Measurements from ENCODE around the gene EIF4EBP3.
"Not testable (repeated sequence)": the region's sequence is repeated elsewhere in the genome, so short reads cannot be mapped to it uniquely, and the experiment has no call there.

Gene EIF4EBP3

DNA sequence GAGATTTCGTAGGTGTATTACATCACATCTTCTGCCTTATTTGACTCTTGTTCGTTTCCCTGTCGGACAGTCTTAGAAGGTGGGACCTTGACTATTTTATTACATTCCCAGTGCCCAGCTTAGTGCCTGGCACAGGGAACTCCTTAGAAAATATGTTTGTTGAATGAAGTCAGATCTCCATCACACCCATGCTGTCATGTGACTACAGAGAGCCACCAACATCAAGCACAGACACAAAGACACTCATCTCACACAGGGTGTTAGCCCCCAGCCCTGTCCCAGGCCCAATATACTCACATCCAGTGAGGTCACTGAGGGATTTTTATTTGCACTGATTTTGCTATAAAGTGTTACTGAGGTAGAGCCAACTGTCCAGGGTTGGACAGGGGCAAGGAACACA is 10.5 kb downstream of the EIF4EBP3 start:
- DNase-seq = no peak

DNA sequence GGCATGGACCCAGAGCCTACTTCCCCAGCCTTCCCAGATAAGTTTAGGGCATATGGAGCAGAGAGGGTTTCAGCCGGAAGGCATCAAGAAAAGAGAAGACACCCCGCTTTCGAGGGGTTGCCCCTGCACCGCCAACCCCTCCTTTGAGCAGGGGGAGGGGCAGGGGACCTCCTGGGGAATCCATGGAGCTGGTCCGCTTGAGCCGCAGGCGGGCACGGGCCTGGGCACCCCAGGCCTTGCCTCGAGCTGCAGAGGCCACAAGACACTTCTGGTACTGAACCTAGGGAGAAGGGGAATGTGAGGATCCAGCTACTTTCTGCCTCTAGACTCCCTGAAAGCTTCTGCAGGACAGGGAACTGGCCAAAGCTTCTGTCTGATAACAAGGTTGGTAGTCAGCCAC is 11.1 kb downstream of the EIF4EBP3 start:
- DNase-seq = no peak

DNA sequence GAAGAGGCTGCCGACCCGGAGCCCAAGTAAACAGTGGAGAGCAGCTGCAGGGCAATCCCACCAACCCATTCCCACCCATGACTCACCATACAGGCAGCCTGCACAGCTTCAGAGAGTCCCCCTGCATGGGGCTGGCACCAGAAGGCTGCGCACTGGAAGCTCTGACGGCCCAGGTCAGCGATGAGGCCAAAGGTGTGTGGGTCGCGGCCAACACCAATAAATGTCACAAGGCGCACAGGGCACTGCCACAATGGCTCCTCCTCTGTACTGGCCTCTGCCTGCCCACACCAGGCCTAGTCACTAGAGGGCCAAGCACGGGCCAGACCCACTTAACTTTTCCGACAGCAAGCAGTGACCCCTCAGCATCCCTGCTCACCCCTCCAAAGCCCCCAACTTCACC is 12.8 kb downstream of the EIF4EBP3 start:
- DNase-seq = no peak

DNA sequence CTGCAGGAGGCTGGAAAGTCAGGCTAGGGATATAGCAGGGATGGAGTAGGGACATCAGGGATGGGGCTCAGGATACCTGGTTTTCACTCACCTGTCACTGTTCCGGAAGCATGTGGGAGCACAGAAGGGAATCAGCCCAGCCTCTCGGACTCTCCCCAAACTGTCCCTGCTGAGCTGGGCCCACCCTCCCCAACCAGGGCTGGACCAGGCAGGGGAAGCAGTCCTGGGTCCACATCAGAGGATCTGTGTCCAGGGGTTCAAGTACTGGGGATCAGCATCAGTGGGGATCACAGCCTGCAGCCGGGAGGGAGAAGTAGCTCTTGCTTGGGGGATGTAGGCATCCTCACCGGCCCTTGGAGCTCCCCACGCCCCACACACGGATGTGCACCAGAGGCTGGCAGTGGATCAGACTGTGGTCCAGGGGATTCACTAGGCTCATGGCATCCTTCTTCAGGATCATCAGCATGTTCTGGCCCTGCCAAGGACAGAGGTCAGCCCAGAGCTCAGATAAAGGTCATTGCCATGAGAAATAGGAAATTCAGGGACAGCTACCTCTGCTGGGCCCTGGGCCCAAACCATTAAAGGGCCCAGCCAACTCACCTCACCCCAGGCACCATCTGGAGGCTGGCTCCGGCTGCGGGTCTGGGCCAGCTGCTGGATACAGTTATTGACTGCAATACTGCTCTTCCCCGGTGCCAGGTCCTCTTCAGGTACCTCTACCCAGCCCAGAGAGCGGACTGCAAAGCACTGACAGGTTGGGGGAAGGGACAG is 14.5 kb downstream of the EIF4EBP3 start:
- no peak for DNase-seq

DNA sequence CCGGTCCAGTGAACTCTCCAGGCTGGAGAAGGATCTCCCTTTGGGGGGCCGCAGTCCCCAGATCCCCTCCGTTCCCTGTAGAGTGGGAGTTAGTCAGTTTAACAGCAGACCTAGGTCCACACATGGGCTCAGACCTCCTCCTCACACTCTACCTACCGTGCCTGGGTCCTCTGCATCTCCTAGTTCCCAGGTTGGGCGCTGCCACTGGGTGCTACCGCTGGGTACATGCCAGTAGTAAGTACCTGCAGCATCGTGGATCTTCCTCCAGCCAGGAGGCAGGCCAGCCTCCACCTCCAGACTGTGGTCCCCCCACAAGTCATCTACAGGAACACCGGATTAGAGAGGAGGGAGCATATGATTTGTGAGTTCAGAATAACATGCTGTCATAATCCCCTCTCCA is 16.1 kb downstream of the EIF4EBP3 start:
- DNase-seq = no peak

DNA sequence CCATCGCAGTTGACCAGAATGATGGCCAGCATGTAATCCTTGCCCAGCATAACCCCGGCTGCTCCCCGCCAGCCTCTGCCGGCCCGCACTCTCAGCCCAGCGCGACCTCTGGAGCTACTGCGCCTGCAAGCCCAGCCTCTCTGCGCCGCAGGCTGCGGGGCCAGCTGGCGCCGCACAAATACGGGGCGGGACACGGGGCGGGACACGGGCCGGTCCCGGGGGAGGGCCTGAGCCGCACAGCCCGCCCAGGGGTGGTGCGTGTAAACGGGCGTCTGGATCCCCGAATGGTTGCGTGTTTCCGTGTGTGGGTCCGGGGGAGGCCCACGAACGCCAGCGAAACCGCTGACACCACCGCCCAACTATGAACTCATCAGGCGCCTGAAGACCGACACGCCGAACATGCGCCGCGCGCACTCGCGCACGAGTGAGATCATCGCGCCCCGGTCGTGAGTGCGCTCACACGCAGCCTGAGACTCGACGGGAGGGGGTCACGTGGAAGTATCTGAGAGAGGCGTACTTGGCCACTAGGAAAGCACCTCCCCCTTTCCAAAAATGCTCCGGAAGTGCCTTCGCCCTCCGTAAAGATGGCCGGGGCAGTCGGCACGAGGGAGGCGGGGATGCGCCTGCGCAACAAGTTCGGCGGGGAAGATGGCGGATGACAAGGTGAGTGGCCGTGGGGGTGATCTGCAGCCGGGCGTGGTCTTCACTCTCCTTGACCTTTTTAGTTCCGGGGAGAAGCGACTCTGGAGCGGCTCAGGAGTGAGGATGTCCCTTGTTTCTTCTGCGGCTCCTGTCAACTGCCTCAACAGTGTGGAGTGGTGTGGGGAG is 16.9 kb downstream of the EIF4EBP3 start, which contains the start of the genes APBB3 and SLC35A4:
APBB3 (minus strand) TSS at position 403 of the 828 bp plus-strand sequence; CDS start at position 50, 353 bp downstream.
SLC35A4 (plus strand) TSS at position 633 of the 828 bp plus-strand sequence. CDS start 2,342 bp downstream, outside the sequence.
- DNase-seq = peak; percentile 99

DNA sequence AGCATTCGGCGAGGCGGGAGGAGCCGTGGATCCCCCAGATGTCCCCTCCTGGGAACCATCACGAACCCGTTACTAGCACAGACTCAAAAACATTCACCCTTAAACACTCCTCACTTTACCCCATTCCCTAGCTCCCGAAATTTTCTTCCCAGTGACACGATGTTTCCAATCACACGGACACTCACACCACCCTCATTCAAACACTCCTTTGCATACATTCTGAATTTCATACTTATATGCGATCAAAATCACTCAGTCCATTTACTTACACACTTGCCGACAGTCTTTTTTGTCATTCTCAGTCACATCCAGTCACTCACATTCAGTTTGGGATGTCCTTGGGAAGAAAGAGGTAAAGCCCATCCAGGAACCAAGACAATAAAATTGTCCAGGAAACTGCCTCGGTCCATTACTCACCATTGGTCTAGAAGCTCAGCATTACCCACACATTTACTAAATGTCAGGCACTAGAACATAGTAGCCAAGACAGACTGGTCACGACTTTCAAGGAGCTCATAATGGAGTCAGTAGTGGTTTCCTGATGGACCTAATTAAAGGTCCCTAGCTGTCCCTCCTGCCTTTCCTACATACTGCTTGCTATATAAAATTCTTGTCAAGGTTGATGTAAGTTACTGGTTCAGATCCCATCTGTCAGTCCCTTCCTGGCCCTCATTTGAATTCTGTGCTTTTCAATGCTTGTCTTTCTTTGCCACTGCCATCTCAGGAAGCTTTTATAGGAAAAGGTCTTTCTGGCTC is 17.7 kb downstream of the EIF4EBP3 start:
- DNase-seq = no peak

DNA sequence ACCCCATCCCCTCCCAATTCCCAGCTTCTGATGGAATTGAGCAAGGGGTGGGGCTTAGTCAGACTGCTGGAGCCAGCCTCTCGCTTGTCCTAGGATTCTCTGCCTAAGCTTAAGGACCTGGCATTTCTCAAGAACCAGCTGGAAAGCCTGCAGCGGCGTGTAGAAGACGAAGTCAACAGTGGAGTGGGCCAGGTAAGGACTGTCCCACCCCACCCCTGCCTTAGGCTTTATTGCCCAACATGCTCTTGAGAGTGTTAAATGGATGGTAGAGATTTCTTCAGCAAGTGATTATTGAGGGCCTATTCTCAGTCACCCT is 18.3 kb downstream of the EIF4EBP3 start:
- no peak for DNase-seq

DNA sequence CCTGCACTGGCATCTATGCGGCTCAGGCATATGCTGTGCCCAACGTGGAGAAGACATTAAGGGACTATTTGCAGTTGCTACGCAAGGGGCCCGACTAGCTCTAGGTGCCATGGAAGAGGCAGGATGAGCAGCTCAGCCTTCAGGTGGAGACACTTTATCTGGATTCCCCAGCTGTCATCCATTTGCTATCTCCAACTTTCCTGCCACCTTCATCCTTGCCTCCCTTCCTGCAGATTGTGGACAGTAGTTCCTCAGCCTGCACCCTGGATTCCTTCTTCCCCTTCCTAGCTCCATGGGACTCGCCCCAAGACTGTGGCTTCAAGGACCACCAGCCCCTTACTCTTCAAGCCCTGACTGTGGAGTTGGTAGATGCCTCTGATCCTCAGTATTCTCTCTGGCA is 19.2 kb downstream of the EIF4EBP3 start:
- DNase-seq = no peak

DNA sequence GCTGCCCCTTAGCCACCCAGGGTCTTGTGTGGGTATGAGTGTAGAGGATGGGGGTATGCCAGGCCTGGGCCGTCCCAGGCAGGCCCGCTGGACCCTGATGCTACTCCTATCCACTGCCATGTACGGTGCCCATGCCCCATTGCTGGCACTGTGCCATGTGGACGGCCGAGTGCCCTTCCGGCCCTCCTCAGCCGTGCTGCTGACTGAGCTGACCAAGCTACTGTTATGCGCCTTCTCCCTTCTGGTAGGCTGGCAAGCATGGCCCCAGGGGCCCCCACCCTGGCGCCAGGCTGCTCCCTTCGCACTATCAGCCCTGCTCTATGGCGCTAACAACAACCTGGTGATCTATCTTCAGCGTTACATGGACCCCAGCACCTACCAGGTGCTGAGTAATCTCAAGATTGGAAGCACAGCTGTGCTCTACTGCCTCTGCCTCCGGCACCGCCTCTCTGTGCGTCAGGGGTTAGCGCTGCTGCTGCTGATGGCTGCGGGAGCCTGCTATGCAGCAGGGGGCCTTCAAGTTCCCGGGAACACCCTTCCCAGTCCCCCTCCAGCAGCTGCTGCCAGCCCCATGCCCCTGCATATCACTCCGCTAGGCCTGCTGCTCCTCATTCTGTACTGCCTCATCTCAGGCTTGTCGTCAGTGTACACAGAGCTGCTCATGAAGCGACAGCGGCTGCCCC is 19.8 kb downstream of the EIF4EBP3 start:
- DNase-seq = no peak

DNA sequence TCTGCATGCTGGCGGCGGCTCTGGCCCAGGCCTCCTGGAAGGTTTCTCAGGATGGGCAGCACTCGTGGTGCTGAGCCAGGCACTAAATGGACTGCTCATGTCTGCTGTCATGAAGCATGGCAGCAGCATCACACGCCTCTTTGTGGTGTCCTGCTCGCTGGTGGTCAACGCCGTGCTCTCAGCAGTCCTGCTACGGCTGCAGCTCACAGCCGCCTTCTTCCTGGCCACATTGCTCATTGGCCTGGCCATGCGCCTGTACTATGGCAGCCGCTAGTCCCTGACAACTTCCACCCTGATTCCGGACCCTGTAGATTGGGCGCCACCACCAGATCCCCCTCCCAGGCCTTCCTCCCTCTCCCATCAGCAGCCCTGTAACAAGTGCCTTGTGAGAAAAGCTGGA is 20.4 kb downstream of the EIF4EBP3 start:
- no peak for DNase-seq

DNA sequence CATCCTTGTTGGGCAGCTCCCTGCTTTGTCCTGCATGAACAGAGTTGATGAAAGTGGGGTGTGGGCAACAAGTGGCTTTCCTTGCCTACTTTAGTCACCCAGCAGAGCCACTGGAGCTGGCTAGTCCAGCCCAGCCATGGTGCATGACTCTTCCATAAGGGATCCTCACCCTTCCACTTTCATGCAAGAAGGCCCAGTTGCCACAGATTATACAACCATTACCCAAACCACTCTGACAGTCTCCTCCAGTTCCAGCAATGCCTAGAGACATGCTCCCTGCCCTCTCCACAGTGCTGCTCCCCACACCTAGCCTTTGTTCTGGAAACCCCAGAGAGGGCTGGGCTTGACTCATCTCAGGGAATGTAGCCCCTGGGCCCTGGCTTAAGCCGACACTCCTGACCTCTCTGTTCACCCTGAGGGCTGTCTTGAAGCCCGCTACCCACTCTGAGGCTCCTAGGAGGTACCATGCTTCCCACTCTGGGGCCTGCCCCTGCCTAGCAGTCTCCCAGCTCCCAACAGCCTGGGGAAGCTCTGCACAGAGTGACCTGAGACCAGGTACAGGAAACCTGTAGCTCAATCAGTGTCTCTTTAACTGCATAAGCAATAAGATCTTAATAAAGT is 21.1 kb downstream of the EIF4EBP3 start:
- DNase-seq = no peak

DNA sequence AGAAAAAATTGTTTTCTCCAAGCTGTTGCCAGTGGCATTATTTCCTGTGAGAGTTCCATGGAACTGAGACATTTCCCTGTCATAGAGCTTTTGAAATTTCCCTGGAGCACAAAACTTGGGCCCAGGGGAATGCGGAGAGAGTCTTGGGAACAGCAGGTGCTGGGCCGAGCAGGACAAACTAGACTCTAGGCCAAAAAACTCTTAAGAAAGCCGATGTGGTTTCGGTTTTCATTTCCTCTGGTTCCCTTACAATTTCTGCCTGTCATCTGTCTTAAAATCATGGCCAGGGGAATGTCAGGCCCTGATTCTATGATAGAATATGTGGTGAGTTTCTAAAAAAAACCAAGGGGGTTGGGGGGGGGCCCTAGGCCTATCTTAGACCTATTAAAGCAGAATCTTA is 21.7 kb downstream of the EIF4EBP3 start:
- DNase-seq = peak; percentile 49

DNA sequence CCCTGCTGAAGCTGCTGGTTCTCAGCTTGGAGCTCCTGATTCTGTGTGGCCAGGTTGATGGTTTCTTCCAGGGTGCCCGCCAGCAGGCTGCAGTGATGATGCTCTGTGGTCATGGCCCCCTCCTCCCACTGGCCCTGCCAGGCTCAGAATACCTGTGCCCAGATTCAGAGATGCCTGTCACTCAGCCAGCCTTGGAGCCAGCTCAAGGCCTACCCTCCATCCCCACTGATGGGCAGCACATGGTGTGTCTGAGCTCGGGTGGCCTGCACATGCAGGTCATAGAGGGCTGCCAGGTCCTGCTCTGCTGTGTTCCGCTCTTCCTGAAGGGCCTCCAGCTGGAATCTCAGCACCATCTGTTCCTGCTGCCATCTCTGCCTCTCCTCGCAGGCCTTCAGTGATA is 22.6 kb downstream of the EIF4EBP3 start:
- no peak for DNase-seq

DNA sequence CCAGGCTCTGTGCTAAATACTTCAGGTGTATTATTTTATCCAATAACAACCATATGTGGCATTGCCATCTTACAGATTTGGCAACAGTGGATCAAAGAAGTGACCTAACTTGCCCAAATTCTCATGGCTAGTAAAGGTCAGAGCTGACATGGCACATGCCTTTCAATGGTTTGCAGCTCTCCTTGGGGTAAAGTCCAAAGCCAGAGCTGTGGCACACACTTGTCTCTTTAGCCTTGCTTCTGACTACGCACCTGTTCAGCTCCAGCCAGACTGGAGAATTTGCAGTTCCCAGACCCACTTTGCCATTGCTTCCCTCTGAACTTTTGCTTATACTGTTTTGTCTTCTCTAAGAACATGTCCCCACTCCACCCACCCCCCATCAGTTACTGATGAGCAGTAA is 23.0 kb downstream of the EIF4EBP3 start:
- no peak for DNase-seq

DNA sequence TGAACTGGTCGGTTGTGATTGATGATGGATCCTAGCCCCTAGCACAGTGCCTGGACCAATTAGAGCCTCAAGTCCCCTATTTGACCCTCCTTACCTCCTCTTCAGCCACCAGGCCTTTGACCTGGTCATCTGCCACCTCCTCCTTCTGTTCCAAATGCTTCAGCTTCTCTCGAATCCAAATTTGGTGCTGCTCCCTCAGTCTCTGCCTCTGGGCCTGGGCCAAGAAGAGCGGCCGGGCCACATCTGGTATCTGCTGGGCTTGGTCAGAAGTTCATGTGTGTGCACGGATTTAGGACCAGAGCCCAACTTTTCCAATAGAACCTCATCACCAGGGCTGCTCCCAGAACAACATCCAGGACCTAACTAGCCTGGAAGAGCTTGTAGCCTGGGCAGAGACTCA is 23.6 kb downstream of the EIF4EBP3 start:
- DNase-seq = no peak

DNA sequence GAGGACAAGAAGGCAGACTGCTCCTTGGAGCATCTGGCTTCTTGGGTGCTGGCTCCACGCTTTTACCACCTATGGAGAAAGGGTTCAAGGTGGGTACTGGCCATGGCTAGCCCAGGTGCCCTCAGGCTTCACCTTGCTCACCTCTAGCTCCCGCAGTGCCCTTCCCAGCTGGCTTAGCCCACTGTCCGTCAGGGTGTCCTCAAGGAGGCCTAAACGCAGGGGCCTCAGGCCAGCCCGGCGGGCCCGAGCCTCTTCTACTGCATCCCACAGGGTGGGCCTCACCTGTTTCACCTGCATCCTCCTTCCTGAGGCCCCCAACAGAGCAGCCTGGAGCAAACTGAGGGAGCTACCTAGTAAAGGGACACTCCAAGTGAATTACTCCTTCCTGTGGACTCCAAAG is 26.2 kb downstream of the EIF4EBP3 start:
- DNase-seq = no peak

DNA sequence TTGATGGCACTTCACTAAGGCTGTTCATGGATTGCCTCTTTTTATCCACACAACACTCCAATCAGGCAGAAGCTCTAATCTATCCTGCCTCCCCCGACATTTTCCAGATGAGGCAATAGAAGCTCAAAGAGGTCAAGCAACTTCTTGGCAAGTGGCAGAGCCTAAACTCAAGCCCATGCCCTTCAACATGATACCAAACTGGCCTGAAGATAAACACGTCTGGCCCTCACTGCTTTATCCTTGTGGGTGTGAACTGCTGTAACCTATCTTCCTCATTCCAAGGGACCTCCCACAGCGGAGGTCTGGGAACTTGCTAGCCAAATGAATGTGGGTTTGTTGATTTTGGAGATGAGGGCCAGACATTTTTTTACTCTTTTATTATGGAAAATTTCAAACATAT is 26.7 kb downstream of the EIF4EBP3 start:
- DNase-seq = no peak

DNA sequence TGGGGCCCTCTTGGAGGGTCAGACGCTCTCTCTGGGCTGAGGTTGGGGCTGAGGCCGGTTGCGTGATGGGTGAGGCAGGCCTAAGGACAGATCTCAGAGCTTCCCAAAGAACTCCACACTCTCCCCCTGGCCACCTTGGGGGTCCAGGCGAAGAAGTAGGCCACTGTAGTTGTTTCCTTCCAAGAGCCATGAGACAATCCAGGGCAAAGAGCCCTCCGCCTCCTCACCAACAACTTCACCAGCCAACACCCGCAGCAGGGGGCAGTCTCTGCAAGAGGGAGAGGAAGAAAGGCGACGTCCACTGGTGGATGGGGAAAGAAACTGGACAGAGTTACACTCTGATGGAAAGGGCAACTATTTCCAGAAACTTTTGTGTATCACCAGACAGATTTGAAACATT is 27.8 kb downstream of the EIF4EBP3 start:
- no peak for DNase-seq

DNA sequence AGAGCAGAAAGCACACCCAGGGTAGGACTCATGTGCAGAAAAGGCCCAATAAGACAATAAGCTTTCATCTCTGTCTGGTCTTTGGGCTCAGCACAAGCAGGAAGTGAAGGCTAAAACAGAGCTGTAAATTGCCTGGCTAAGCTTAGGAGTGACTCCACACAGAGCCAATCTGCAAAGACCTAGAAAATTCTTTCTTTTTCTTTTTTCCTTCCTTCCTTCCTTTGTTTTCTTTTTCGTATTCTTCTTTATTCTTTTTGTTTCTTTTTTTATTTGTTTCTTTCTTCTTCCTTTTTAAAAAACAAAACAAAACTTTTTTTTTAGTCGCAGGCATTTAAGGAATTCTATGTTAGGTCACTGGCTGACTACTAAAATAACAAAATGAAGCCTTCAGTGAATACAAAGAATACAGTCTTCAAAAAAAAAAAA is 29.3 kb downstream of the EIF4EBP3 start:
- no peak for DNase-seq

DNA sequence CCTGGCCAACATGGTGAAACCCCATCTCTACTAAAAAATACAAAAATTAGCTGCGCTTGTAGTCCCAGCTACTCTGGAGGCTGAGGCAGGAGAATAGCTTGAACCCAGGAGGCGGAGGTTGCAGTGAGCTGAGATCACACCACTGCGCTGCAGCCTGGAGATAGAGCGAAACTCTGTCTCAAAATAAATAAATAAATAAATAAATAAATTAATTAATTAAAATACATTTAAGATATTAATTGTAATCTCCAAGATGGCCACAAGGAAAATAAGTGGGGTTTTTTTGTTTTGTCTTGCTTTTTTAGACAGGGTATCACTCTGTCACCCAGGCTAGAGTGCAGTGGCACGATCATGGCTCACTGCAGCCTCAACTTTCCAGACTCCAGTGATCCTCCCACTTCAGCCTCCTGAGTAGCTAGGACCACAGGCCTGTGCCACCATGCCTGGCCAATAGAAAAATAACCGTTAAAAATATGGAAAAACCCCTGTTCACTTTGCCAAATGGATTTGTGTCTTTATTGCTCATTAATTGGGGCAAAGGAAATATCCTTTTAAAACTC is 31.8 kb downstream of the EIF4EBP3 start:
- not testable (repeated sequence) for DNase-seq

DNA sequence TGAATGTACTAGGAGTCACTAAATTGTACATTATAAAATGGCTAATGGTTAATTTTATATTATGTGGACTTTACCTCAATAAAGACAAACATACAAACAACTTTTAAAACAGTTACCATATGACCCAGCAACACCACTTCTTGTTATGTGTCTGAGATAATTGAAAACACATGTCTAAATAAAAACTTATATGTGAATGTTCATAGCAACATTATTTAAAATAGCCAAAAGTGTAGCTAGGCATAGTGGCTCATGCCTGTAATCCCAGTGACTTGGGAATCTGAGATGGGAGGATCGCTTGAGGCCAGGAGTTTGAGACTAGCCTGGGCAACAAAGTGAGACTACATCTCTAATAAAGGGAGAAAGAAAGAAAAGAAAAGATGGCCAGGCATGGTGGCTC is 40.0 kb downstream of the EIF4EBP3 start:
- DNase-seq = no peak
